ENCODE results near the gene KCTD16. TPM values are rescaled to one million over a fixed set of nuclear protein-coding genes. Genes with fewer than 3 reads are reported as not detected.
A peak's percentile ranks its signal among the peaks of the same experiment; 100 is the strongest.

The KCTD16 gene
- total RNA-seq, 6 donors from 2014 or later, result under 0.01 to 1.7 (median 0.27) TPM

DNA sequence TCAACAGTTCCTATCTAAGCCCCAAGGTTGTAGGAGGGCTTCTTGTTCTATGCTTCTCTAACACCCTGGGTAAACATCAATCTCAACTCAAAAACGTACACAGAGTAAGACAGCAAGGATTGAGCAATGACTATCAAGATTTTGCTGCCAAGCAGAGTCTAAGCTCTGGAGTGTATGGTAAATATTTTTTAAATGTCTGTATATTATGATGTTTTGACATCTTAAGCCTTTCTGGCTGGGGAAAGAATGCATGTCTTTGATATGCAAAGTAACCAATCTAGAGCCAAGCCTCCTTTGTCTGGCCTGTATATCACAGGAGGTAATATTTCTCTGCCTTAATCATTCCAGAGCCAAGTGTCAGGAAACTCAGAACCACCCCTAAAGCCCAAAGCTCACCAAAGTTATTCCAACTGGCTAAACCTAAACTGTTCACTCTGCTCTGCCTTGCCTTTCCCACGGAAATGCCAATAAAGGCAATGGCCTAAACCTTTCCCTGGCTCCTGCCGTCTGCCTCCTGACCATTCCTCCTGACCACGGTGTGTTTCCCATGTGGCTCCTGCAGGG lies 45.4 kb upstream of the KCTD16 start:
- Histone ChIP-seq H3K9me3 (no peaks in the 10 kb centered on the region), H3K4me3 (no peak overlapping the region), H3K27ac (no peak overlapping the region), H3K27me3 (no peaks in the 10 kb centered on the region), H3K36me3 (no peaks in the 10 kb centered on the region), H3K4me1 (peaks cover 0 to 3% (median 0%) of the 10 kb centered on the region in 4 donors)
- DNase-seq (no peak), ATAC-seq (ENCODE audit: low FRiP score in 2 of 2) (peak; percentile 24 to 43)
- no peak for TF ChIP-seq EP300 (IDR thresholded peaks at IDR 0.05)
- WGBS, 2 donors, result 57 to 61% methylated on average over 4 of the region's 4 CpGs

DNA sequence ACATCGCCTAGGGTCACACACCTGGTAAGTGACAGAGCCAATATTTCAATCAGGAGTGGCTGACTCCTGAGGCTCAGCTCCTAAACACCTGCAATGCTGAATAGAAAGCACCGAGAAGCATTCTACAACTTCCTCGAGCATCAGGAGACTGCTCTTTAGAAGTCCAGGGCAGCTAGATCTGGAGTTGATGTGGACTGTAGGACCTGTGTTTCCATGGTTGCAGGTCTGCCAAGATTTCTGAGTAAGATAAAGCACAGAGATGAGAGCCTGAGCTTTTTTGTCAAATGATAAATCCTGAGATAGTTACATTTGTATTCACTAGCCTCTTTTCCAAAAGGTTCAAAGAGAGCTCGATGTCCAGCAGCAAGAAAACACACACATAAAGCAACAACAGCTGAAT lies 44.0 kb upstream of the KCTD16 start:
- H3K27ac ChIP-seq, result no peak overlapping the region
- DNase-seq (no peak), ATAC-seq (ENCODE audit: low FRiP score in 2 of 2) (no peak)
- peaks cover 0 to 3% (median 0%) of the 10 kb centered on the region in 4 donors for H3K4me1 ChIP-seq
- 82 to 96% methylated on average over 4 of the region's 4 CpGs for WGBS, 2 donors
- H3K27me3 ChIP-seq, result no peaks in the 10 kb centered on the region
- no peaks in the 10 kb centered on the region for H3K36me3 ChIP-seq
- H3K4me3 ChIP-seq, result no peak overlapping the region
- no peaks in the 10 kb centered on the region for H3K9me3 ChIP-seq
- TF ChIP-seq POLR2AphosphoS5 (IDR thresholded peaks at IDR 0.05) (no peak), POLR2A (IDR thresholded peaks at IDR 0.05) (no peak), EP300 (IDR thresholded peaks at IDR 0.05) (no peak)
- TF ChIP-seq, protein P1, sequence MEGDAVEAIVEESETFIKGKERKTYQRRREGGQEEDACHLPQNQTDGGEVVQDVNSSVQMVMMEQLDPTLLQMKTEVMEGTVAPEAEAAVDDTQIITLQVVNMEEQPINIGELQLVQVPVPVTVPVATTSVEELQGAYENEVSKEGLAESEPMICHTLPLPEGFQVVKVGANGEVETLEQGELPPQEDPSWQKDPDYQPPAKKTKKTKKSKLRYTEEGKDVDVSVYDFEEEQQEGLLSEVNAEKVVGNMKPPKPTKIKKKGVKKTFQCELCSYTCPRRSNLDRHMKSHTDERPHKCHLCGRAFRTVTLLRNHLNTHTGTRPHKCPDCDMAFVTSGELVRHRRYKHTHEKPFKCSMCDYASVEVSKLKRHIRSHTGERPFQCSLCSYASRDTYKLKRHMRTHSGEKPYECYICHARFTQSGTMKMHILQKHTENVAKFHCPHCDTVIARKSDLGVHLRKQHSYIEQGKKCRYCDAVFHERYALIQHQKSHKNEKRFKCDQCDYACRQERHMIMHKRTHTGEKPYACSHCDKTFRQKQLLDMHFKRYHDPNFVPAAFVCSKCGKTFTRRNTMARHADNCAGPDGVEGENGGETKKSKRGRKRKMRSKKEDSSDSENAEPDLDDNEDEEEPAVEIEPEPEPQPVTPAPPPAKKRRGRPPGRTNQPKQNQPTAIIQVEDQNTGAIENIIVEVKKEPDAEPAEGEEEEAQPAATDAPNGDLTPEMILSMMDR (IDR thresholded peaks at IDR 0.05), result no peak

DNA sequence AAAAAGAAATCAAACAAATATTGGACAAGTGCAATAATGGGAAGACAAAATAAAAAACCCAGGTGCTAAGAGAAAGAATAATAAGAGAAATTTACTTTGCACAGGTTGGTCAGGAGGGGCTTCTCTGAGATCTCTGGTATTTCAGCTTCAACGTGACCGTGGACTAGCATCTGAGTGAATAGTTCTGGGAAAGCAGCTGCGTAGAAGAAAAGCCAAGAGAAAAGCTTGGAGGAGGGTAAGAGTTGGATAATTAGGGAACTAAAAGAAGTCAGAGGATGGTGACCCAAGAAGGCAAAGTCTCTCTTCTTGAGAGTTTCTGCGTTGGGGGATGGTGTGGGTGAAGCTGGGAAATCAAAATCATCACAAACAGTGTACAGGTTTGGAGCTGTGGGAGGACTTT lies 41.8 kb upstream of the KCTD16 start:
- Histone ChIP-seq H3K4me3 (no peak overlapping the region), H3K9me3 (no peaks in the 10 kb centered on the region), H3K4me1 (peaks cover 0 to 3% (median 0%) of the 10 kb centered on the region in 4 donors), H3K27me3 (no peaks in the 10 kb centered on the region), H3K27ac (no peak overlapping the region), H3K36me3 (no peaks in the 10 kb centered on the region)
- 89 to 90% methylated on average over 4 of the region's 4 CpGs for WGBS, 2 donors
- DNase-seq (no peak), ATAC-seq (ENCODE audit: low FRiP score in 2 of 2) (no peak)
- TF ChIP-seq POLR2A (IDR thresholded peaks at IDR 0.05), result no peak
- TF ChIP-seq, protein P1 (IDR thresholded peaks at IDR 0.05), result no peak

DNA sequence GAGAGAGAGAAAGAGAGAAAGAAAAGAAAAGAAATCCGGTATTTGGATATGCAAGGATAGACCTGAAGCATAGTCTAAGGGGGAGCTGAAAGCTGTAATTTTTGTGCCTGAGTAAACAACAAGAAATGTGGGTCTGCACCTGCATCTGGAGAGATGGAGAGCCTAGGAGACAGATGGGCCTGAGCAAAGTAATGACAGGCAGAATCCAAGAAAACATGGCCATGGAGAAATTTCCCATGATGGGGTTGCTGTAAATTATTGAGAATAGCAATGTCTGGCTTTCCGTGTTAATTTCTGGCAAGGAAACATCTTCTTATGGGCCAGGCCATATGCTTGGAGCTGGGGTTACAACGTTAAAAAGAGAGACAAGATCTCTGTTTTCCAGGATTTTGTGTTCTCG lies 40.4 kb upstream of the KCTD16 start:
- no peak overlapping the region for H3K27ac ChIP-seq
- H3K4me3 ChIP-seq, result no peak overlapping the region
- ATAC-seq (ENCODE audit: low FRiP score in 2 of 2) (no peak), DNase-seq (no peak)
- no peaks in the 10 kb centered on the region for H3K9me3 ChIP-seq
- H3K27me3 ChIP-seq, result no peaks in the 10 kb centered on the region
- H3K36me3 ChIP-seq, result no peaks in the 10 kb centered on the region
- WGBS, 2 donors, result 91% methylated on average over 4 of the region's 4 CpGs
- peaks cover 0 to 3% (median 0%) of the 10 kb centered on the region in 4 donors for H3K4me1 ChIP-seq
- no peak for TF ChIP-seq POLR2A (IDR thresholded peaks at IDR 0.05)
- TF ChIP-seq POLR2AphosphoS5 (IDR thresholded peaks at IDR 0.05), result no peak
- no peak for TF ChIP-seq EP300 (IDR thresholded peaks at IDR 0.05)
- TF ChIP-seq, protein P1 (IDR thresholded peaks at IDR 0.05), result no peak

DNA sequence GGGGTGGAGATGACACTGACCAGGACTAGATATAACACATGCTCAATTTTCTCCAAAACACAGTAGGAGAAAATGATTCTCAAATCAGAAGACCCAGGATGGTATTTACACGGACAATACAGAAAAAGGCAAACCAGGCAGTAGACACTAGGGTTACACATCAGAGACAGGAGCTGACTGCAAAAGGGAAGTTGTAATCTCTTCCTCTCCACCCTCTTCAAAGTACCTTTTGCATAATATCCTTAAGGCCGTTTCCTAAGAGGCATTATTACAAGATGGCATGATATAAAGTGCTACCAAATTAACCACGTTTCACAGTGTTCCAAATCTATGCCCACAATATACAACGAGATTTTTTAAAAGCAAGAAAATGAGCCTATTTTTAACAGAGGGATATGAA lies 39.4 kb upstream of the KCTD16 start:
- no peaks in the 10 kb centered on the region for H3K36me3 ChIP-seq
- no peaks in the 10 kb centered on the region for H3K27me3 ChIP-seq
- no peaks in the 10 kb centered on the region for H3K9me3 ChIP-seq
- no peaks in the 10 kb centered on the region for H3K4me1 ChIP-seq
- TF ChIP-seq POLR2A (IDR thresholded peaks at IDR 0.05), result no peak
- WGBS, 2 donors, result 53 to 71% methylated on average over 4 of the region's 4 CpGs
- H3K27ac ChIP-seq, result no peak overlapping the region
- DNase-seq (no peak), ATAC-seq (ENCODE audit: low FRiP score in 2 of 2) (no peak)
- H3K4me3 ChIP-seq, result no peak overlapping the region

DNA sequence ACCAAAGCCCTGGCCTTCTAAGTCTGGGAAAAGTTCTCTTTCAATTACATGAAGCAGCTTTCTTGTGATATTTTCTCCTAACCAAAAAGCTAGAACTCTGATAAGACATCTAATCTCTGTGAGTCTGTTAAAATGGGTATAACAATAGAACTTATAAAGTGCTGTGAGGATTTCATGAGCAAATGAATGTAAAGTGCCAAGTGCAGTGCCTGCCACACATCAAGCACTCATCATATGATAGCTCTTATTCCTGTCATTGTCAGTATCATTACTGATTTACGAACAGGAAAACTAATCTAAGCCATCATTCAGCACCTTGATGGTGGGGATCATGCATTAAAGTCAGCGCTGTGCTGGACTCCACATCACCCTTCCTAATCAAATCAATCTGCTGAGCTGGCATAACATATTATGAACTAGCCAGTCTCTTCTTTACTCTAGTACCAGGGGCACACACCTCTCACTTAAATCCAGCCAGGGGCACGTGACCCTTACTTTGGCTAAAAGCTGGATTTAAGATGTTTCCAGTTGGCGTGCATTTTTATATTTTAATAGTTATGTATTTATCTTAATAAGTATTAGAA lies 37.5 kb upstream of the KCTD16 start:
- Histone ChIP-seq H3K36me3 (no peaks in the 10 kb centered on the region), H3K27me3 (no peaks in the 10 kb centered on the region), H3K27ac (no peak overlapping the region), H3K9me3 (no peaks in the 10 kb centered on the region), H3K4me1 (no peaks in the 10 kb centered on the region), H3K4me3 (no peak overlapping the region)
- WGBS, 2 donors, result 93 to 97% methylated on average over 4 of the region's 4 CpGs
- no peak for ATAC-seq (ENCODE audit: low FRiP score in 2 of 2)
- no peak for DNase-seq
- no peak for TF ChIP-seq POLR2A (IDR thresholded peaks at IDR 0.05)
- TF ChIP-seq POLR2AphosphoS5 (IDR thresholded peaks at IDR 0.05), result no peak
- no peak for TF ChIP-seq EP300 (IDR thresholded peaks at IDR 0.05)
- TF ChIP-seq, protein P1 (IDR thresholded peaks at IDR 0.05), result no peak

Data from upper lobe of left lung (tissue), 6 donors.